ENCODE results near the gene TRAF2.

DNA sequence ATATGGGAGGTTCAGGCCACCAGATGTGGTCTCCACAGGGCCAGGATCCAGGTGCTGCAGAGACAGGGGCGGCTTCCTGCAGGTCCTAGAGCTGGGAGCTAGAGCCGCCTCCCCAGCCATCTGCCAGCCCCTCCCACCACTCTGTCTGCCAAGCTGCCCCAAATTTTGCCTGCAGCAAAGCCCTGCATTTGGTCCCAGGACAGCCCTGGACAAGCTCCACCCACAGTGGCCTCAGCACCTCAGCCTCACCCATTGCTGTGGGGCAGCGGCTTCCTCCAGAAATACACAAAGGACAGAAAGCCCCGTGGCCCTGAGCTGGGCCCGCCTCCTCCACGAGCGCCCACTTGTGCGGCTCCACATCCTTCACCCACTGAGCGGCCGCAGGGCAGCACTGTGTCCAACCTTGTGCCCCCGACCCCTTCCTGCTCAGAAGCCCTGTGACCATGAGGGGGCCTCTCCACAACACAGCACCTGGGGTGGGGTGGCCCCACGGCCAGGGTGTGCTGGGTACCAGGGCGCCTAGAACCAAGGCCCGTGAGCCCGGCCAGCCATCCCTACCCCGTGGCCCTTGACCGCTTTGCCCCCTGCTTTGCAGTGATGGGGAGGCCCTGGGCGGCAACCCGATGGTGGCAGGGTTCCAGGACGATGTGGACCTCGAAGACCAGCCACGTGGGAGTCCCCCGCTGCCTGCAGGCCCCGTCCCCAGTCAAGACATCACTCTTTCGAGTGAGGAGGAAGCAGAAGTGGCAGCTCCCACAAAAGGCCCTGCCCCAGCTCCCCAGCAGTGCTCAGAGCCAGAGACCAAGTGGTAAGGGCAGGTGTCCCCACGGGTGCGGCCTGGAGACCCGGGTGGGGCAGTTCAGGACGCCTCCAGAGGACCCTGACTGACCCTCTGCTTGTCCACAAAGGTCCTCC is 47.7 kb upstream of the TRAF2 start:
- TF ChIP-seq TAF1 (IDR thresholded peaks at IDR 0.05; ENCODE audit: low read depth, low read length) (no peak), POLR2A (IDR thresholded peaks at IDR 0.05; ENCODE audit: low read depth, low read length) (no peak), PAX5 (IDR thresholded peaks at IDR 0.05; ENCODE audit: insufficient read depth, low read length, severe bottlenecking) (no peak), POLR2AphosphoS5 (IDR thresholded peaks at IDR 0.05; ENCODE audit: low read depth, low read length) (no peak; the same call in 1 of the 2 replicates), SPI1 (IDR thresholded peaks at IDR 0.05; ENCODE audit: low read depth, low read length) (no peak), POU2F2 (IDR thresholded peaks at IDR 0.05; ENCODE audit: low read depth, low read length) (no peak)
